ENCODE data around the gene SLC25A18.

DNA sequence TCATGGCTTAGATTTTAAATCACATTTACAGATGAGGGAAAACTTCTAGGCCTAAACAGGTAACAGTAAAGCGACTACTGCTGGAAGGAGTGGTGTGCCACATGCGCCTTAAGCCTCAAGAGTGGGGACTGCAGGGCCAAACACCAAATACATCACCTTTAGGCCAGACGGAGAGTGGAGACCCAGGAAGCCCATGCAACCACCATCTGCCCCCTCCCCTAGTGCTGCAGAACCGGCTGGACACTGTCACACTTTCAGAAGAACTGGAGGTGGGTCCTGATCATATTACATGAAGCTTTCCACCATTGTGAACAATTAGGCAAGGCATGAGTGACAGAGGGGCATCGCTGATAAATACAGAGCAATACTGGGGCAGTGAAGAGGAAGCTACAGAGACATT is 28.9 kb downstream of the SLC25A18 start:
- TF ChIP-seq, protein P1, sequence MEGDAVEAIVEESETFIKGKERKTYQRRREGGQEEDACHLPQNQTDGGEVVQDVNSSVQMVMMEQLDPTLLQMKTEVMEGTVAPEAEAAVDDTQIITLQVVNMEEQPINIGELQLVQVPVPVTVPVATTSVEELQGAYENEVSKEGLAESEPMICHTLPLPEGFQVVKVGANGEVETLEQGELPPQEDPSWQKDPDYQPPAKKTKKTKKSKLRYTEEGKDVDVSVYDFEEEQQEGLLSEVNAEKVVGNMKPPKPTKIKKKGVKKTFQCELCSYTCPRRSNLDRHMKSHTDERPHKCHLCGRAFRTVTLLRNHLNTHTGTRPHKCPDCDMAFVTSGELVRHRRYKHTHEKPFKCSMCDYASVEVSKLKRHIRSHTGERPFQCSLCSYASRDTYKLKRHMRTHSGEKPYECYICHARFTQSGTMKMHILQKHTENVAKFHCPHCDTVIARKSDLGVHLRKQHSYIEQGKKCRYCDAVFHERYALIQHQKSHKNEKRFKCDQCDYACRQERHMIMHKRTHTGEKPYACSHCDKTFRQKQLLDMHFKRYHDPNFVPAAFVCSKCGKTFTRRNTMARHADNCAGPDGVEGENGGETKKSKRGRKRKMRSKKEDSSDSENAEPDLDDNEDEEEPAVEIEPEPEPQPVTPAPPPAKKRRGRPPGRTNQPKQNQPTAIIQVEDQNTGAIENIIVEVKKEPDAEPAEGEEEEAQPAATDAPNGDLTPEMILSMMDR (IDR thresholded peaks at IDR 0.05), result no peak
- TF ChIP-seq POLR2AphosphoS5 (IDR thresholded peaks at IDR 0.05), result no peak
- TF ChIP-seq EP300 (IDR thresholded peaks at IDR 0.05), result no peak
